Measurements from ENCODE around the gene PTPRF. TPM values are rescaled to one million over a fixed set of nuclear protein-coding genes. Genes with fewer than 3 reads are reported as not detected.

The PTPRF gene
- total RNA-seq, 1 donor from 2014 or later: 155 TPM

GRCh38 chr1:43669878-43670277 lies 139.2 kb downstream of the PTPRF start:
- TF ChIP-seq CTCF (conservative IDR thresholded peaks at IDR 0.05; ENCODE audit: low read depth, low read length): no peak
- H3K4me3 ChIP-seq (ENCODE audit: low read depth, low read length): no peak overlapping the region
- no peak for DNase-seq (ENCODE audit: low read depth)

GRCh38 chr1:43671193-43671592 lies 140.5 kb downstream of the PTPRF start:
- no peak for TF ChIP-seq CTCF (conservative IDR thresholded peaks at IDR 0.05; ENCODE audit: low read depth, low read length)
- DNase-seq (ENCODE audit: low read depth): no peak
- no peak overlapping the region for H3K4me3 ChIP-seq (ENCODE audit: low read depth, low read length)

- TF ChIP-seq CTCF (conservative IDR thresholded peaks at IDR 0.05; ENCODE audit: low read depth, low read length): no peak
- DNase-seq (ENCODE audit: low read depth): peak; percentile 49
- no peak overlapping the region for H3K4me3 ChIP-seq (ENCODE audit: low read depth, low read length)
Measured at GRCh38 chr1:43671626-43672330, 141.1 kb downstream of the PTPRF start.

- no peak for TF ChIP-seq CTCF (conservative IDR thresholded peaks at IDR 0.05; ENCODE audit: low read depth, low read length)
- no peak for DNase-seq (ENCODE audit: low read depth)
- H3K4me3 ChIP-seq (ENCODE audit: low read depth, low read length): no peak overlapping the region
Measured at GRCh38 chr1:43673261-43673660, 142.6 kb downstream of the PTPRF start.

Other genes with a start within 250 kb of the PTPRF start
- gene C1orf210, start 245.3 kb upstream of the PTPRF start, total RNA-seq: 0.29 and 2.5 TPM in 2 replicates
- gene TIE1, start 229.9 kb upstream of the PTPRF start, total RNA-seq: 1.1 and 1.2 TPM in 2 replicates
- not detected in 2 replicates for gene MPL, start 193.1 kb upstream of the PTPRF start, total RNA-seq
- gene CDC20, start 171.9 kb upstream of the PTPRF start, total RNA-seq: 166 and 308 TPM in 2 replicates
- 100 and 143 TPM in 2 replicates for gene ELOVL1, start 162.9 kb upstream of the PTPRF start, total RNA-seq
- gene MED8, start 141.1 kb upstream of the PTPRF start, total RNA-seq: 25.2 and 41.7 TPM in 2 replicates
- 7.7 and 10.6 TPM in 2 replicates for gene SZT2, start 141.0 kb upstream of the PTPRF start, total RNA-seq
- gene HYI, start 77.0 kb upstream of the PTPRF start, total RNA-seq: 124 and 135 TPM in 2 replicates
- gene KDM4A, start 119.3 kb downstream of the PTPRF start, total RNA-seq: 21.1 and 23.8 TPM in 2 replicates
- 10.8 and 18.3 TPM in 2 replicates for gene ST3GAL3, start 176.7 kb downstream of the PTPRF start, total RNA-seq

Measured in epithelial cell of proximal tubule (primary cell).